Renal cortex interstitium (tissue), 15 donors: ENCODE data around the gene POU4F3. TPM values are rescaled to one million over a fixed set of nuclear protein-coding genes. Genes with fewer than 3 reads are reported as not detected.
"Not testable (repeated sequence)": the region's sequence is repeated elsewhere in the genome, so short reads cannot be mapped to it uniquely, and the experiment has no call there.

Source experiments
- DNase-seq, 11 donors: peaks; one replicate each; pipeline ENCODE4 v3.0.0-alpha.2; 2013; ENCODE audit warnings: low read depth in 9 of 11, low spot score in 4 of 11; ENCODE audit errors: extremely low read depth in 1 of 11
- long read RNA-seq, 16 experiments: transcript quantifications; one replicate each; lab custom pipeline, GENCODE V29; 2026
- polyA plus RNA-seq, 3 donors: library from polyadenylated mRNA; unstranded; fragments of 120-200 nt; gene quantifications; one replicate each; pipeline ENCODE4 v1.2.1, GENCODE V29; 2013; ENCODE audit not compliant: insufficient read length in 3 of 3

POU4F3 gene
- under 1 TPM; 0.17 to 0.22 (median 0.17) TPM for polyA plus RNA-seq
- long read RNA-seq, donor 1 = 0 reads
- long read RNA-seq, donor 2 = 0 reads
- long read RNA-seq, donor 3 = 0 reads
- long read RNA-seq, donor 4 = 0 reads
- long read RNA-seq, donor 5 = 0 reads
- long read RNA-seq, donor 6 = 0 reads
- long read RNA-seq, donor 7 = 0 reads
- long read RNA-seq, donor 8 = 0 reads
- long read RNA-seq, donor 9 = 0 reads
- long read RNA-seq, donor 10 = 0 reads
- long read RNA-seq, donor 11 = 0 reads
- long read RNA-seq, donor 12 = 0 reads
- long read RNA-seq, donor 13 = 0 reads
- long read RNA-seq, donor 14 = 0 reads
- long read RNA-seq, donor 15 = 0 reads
- long read RNA-seq, donor 16 = 0 reads

GRCh38 chr5:146338774-146339714, at the start of gene POU4F3:
POU4F3 (plus strand) TSS chr5:146338839; CDS start chr5:146339113, 274 bp downstream.
- peak in 1 of 11 donors; percentile 35 for DNase-seq

- DNase-seq = peak in 4 of 11 donors; percentile 8 to 31 (median 10)
Observed at GRCh38 chr5:146290318-146290717, 48.3 kb upstream of the POU4F3 start.

- peak in 10 of 11 donors; percentile 15 to 58 (median 30) for DNase-seq
Observed at GRCh38 chr5:146291421-146292074, 47.1 kb upstream of the POU4F3 start.

- no peak for DNase-seq
Observed at GRCh38 chr5:146296245-146296644, 42.4 kb upstream of the POU4F3 start.

- not testable (repeated sequence) for DNase-seq
Observed at GRCh38 chr5:146298920-146299319, 39.7 kb upstream of the POU4F3 start.

GRCh38 chr5:146301626-146302025, 37.0 kb upstream of the POU4F3 start:
- no peak for DNase-seq

- DNase-seq = no peak
Observed at GRCh38 chr5:146302406-146302805, 36.2 kb upstream of the POU4F3 start.

GRCh38 chr5:146306838-146307237, 31.8 kb upstream of the POU4F3 start:
- DNase-seq = no peak

- DNase-seq = no peak
Observed at GRCh38 chr5:146307796-146308195, 30.8 kb upstream of the POU4F3 start.

- no peak for DNase-seq
Observed at GRCh38 chr5:146310540-146310939, 28.1 kb upstream of the POU4F3 start.

GRCh38 chr5:146311278-146311677, 27.4 kb upstream of the POU4F3 start:
- DNase-seq = no peak

- no peak for DNase-seq
Observed at GRCh38 chr5:146313027-146313426, 25.6 kb upstream of the POU4F3 start.

- no peak for DNase-seq
Observed at GRCh38 chr5:146321571-146321970, 17.1 kb upstream of the POU4F3 start.

GRCh38 chr5:146327257-146327870, 11.3 kb upstream of the POU4F3 start:
- no peak for DNase-seq

- no peak for DNase-seq
Observed at GRCh38 chr5:146327989-146328388, 10.7 kb upstream of the POU4F3 start.

GRCh38 chr5:146329697-146330096, 8.9 kb upstream of the POU4F3 start:
- DNase-seq = no peak

- no peak for DNase-seq
Observed at GRCh38 chr5:146331423-146331822, 7.2 kb upstream of the POU4F3 start.

GRCh38 chr5:146334074-146334533, 4.5 kb upstream of the POU4F3 start:
- DNase-seq = no peak

GRCh38 chr5:146336197-146336596, 2.4 kb upstream of the POU4F3 start:
- DNase-seq = no peak
